Measurements from ENCODE around the gene EPB41L4A. TPM values are rescaled to one million over a fixed set of nuclear protein-coding genes. Genes with fewer than 3 reads are reported as not detected.

Gene EPB41L4A
- total RNA-seq, 1 donor from 2014 or later: 48.5 TPM

DNA sequence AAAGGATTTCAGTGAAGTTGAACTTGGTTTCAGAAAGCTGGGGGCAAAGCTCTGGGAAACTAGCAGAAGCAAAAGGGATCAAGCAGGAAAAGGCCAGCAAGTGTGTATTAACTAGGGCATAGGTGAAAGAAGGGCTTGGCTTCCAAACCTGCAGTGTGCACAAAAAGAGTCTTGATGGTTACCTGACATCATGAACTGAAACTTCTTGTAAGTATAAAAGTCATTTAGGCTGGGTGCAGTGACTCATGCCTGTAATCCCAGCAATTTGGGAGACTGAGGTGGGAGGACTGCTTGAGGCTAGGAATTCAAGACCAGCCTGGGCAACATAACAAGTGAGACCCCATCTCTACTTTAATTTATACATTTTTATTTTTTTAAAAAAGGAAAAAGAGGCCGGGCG is 216.4 kb downstream of the EPB41L4A start:
- no peak for DNase-seq

DNA sequence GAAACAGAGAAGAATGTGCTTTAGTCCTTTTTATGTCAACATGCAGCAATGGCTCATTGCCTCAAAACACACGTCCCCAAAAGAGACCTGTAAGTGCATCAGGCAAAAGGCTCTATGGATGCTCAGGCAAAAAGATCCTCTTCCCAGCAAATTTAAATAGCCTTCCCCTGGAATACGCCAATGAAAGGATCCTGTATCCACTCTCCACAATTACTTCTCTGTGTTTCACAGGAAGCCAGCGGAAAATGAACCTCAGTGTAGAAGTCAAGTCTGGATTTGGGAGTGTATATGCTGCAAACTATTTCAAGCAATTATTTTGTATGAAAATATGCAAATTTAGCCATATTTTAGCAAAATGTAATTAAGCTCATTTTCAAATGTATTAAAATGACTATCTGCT is 217.9 kb downstream of the EPB41L4A start:
- no peak for DNase-seq

DNA sequence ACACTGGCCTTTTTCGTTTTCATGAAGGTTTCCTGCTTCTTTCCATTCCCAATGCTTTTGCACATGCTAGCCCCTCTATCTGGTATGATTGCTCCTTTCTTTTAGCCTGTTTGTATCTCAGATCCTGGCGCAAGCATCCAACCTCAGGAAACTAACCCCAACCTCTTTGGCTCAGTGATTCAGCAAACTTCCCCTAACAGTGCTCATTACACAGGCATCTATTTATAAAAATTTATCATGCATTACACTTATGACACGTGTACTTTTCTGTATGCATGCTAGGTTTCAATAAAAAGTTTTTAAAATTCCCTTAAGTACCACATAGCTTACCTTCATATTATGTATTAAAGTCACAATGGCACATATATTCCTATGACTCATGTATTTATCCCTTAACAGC is 218.9 kb downstream of the EPB41L4A start:
- no peak for DNase-seq

DNA sequence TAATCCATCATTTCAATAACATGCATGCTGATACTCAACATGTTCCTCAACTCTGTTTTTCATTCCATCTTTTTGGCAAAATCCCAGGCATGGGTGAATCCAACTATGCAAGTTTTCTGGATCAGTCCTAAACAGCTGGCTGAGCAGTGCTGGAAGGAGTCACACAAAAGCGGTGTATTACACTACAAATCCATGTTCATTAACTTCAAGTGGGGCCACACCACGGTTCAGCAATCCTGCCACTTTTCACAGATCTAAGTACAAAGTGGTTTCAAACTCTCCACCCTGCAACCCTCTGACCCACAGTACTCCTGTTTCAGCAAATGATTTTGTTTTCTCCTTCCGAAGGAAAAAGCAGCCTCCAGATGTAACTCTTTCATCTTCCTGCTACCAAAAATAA is 222.5 kb downstream of the EPB41L4A start:
- no peak for DNase-seq

DNA sequence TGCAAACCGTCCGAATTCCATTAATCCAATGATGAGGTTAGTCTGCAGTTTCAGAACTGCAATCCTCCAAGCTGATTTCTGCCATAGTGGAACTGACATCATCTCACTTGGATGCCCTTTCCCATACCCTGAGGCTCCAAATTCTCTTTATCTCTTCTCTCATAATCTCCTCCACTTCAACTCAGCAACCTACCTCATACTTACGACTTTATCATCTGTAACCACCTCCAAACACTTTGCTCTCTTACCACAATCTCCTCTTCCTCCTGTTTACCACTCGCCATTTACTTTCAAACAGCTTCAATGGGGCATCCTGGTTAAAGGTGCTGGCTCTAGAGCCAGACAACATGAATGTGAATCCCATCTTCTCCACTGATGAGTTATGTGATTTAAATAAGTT is 223.2 kb downstream of the EPB41L4A start:
- no peak for DNase-seq

DNA sequence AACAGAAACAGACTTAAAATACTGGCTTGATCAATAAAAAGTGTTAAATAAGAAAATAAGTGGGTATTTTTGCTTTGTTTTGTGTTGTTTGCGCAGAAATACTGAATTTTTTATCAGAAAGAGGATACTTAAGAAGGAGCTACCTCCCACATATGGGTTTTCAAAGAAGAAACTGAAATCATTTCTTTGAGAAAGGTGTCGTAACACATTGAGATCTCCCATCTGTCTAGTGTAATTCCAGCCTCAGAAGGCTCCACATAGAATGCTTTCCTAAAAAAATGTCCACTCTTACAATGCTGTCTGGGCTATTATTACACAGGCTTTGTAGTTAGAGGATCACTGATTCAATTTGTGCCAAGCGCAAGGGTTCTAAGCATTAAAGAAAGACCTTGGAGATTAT is 226.2 kb downstream of the EPB41L4A start:
- DNase-seq: no peak

DNA sequence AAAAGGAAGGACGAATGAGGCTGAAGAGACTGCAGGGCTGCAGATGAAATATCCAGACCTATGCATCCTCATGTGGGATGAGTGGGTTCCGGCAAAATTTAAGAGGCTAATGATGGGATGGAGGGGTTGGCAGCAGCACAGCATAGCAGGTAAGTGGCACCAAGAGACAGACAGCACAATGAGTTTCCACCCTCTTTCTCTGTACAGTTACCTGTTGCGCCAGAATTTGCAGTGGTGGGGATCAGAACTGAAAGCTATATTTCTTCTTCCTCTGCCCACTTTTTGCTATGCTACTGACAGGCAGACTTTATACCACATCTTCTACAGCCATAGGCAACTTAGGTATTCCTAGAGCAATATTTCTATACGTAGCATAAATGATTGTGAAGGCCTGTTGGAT is 227.0 kb downstream of the EPB41L4A start:
- DNase-seq: no peak

DNA sequence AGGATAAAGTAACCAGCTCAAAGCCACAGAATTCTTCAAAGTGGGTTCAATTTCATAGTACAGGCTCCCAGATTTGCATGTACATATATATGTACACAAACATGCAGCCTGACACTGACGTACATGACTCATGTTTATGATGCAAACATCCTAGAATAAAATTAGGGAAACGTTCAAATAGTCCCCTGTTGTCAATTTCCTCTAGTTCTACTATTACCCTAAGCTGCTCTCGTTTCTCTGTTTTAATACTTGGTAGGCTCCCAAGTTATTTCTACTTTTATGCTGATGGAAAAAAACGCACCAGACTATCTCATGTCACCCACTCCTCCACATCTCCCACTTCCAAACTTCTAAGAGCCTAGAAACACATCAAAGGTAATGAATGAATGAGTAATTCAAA is 229.7 kb downstream of the EPB41L4A start:
- DNase-seq: no peak

DNA sequence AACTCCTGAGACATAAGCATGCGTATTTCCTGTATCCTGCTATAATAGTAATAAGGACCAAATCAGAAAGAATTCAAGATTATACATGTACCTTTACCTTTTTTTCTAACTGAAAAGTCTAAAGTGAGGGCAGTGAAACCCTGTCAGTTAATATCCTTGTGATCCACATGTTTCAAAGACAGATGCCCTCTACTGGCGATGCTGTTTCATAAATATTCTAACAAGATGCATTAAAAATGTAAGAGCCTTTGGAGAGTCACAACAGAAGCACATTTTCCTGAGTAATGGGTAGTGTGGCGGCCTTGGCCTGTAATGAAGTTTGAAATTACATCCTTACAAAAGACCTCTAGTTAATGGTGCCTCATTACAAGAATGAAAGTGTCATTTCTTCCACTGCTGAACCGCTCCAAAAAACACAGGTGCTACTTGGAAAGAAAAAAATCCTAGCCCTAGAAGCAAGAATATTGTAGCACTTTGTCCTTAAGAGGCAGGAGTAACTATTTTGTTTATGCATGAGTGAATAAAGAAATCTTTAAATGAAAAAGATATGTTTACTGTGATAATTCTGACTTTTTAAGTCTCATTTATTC is 232.6 kb downstream of the EPB41L4A start:
- DNase-seq: peak; percentile 69

DNA sequence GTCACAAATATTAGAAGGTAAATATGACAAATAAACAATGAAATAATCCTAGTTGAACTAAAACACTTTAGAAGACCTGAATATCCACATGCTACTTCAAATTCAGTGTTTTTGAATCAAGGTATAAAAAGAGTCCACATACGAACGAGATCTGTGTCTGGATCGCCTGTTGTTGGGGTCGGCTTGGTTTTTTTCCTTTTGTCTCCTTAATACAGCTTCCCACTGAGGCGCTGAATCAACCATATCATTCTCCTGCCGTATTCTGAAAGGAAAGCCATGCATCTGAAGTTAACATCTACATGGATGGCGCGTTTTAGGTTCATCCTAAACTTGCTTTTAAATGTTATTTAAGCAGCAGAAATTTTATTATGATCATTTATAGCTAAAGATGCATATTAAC is 235.2 kb downstream of the EPB41L4A start:
- no peak for DNase-seq

DNA sequence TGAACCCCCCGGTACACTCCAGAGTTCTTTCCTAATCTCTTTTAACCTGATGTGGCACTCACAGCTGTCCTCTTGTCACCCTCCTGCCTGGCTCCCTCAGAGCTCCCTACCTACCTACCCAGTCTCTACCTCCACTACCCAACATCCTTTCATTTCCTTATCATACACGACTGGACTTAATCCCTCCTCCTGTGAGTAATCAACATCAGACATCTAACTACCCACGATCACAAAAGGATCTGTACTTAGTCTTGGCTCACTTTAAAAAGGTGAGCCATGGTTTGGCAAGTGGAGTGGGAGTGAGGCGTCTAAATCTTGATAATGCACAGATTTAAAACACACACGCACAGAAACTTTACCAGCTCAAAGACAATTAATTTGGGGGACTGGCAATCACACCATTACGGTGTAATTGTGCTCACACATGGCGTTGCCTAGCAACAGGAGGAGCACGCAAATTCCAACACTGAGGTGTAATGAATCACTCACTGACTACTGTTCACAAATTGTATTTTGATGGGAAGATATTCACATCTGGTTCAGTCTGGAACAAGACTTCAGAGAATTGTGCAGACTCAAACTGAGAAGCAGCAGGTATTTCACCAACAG is 235.9 kb downstream of the EPB41L4A start:
- DNase-seq: peak; percentile 42

DNA sequence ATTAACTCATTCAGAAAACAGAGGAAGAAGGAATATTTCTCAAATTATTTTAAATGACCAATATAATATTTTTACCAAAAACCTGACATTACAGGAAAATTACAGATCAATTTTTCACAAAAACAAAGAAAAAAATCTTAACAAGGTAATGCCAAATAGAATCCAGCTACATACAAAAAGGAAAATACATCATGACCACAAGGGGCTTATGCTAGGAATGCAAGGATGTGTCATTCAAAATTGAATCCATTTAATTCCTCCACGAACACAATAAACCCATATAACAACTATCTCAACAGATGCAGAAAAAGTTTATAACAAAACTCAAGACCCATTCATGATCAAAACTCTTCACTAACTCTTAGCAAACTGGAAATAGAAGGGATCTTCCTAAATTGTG is 239.8 kb downstream of the EPB41L4A start:
- DNase-seq: no peak

DNA sequence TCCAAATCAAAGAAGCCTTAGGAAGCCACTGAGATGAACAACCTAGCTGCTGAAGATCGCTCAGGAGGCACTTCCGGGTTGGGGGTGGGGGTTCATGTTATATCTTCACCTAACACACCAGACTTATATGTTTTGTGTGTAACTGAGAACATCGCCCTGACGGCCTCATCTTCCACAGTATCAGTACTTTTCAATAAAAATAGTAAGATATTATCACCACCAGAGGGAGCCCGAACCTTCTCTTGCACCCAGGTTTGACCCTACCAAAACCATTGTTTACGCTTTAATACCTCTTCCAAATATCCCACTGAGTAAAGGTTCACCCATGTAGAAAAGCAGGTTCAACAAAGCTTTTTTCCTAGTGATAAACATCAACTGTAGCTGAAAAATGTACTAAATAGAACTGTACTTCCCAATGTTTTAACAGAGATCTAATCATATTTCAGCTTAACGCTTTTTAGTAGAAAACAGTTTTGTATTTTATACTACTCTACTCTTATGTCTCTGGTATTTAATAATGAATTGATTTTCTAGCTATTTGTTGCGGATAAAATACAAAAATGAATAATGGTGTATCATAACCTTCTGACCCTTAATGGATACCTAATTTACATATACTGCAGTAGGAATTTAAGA is 244.0 kb downstream of the EPB41L4A start:
- peak; percentile 78 for DNase-seq

DNA sequence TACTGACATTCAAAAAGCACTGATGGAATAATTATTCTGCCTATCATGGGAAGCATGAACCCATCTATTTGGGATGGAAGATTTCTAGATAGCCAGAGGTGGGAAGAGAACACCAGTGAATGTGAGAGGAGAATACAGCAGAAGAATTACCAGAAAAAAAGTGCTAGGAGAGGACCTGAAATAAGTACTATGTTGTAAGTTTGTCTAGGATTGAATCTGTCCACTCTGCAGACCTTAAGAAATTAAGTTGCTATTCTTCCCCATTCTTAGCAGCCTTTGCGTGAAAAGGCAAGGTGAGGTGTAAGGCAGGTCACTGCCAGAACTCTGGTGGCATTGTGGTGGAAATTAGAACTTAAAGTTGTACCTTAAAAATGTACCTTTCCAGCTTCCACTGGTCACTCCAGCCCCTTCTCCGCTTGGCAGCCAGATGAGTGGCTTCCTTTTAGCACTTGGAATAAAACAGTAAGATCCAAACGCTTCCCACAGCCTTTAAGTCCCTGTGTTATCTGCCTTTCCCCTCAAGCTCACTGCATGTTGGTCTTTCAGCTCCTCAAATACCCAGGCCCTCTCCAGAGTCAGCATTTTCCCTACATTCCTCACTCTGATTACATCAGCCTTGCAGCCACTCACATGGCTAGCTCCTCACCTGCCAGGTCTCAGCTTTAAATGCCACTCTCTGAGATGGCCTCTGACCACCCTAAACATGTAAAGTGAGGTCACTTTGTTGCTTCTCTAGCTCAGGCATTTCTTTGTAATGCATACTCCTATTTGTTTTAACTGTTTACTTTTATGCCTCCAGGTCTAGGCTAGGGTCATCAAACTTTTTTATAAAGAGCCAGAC is 253.0 kb downstream of the EPB41L4A start:
- no peak for DNase-seq

DNA sequence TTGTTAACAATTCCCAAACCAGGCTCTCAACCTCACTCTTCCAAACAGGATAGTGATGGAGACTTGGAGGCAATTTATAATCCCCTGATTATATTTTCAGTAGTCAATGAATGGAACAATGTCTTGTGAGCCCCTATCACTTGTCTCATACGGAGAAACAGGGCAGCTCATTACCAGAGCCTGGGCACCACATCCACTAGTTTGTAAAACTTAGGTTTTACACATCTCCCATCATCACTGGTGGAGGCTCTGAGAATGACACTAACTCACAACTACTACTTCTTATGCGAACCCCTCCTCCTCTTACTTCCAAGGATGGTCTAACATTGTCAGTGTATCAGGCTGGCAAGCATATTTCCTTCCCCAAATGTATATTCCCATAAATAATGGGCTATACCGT is 253.7 kb downstream of the EPB41L4A start:
- DNase-seq: no peak

DNA sequence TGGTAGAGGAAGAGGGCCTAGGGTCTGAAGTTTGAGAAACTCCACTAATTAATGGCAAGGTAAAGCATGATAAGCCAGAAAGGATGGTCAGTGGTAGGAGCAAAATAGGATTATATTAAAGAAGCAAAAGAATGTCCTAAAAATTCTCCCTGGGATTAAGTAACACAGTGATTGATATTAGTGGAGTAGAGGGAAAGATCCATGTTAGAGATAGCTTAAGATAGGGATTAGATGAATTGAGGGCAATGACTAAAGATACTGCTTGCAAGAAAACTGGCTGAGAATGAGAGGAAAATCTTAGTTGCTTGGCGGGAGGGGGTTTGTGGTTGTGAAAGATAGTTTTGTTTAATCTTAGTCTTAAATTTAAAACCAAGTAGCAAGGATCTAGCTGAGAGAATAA is 255.6 kb downstream of the EPB41L4A start:
- DNase-seq: no peak

DNA sequence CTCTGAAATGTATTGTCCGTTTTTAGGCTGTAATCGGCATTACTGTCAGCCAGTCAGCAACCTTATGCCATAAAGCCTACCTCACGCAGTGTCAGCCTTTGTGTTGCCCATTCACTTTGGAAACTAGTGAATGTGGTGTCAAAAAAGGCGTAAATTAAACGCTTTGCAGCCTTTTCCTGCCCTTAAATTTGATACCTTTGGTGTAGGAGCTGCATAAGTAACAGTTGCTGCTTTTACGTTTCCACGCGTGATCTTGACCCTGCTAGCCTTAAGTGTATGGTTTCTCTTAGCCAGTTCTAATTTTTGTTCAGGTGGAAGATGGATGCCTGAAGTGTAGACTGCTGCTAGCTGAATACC is 257.7 kb downstream of the EPB41L4A start:
- DNase-seq: peak; percentile 24

DNA sequence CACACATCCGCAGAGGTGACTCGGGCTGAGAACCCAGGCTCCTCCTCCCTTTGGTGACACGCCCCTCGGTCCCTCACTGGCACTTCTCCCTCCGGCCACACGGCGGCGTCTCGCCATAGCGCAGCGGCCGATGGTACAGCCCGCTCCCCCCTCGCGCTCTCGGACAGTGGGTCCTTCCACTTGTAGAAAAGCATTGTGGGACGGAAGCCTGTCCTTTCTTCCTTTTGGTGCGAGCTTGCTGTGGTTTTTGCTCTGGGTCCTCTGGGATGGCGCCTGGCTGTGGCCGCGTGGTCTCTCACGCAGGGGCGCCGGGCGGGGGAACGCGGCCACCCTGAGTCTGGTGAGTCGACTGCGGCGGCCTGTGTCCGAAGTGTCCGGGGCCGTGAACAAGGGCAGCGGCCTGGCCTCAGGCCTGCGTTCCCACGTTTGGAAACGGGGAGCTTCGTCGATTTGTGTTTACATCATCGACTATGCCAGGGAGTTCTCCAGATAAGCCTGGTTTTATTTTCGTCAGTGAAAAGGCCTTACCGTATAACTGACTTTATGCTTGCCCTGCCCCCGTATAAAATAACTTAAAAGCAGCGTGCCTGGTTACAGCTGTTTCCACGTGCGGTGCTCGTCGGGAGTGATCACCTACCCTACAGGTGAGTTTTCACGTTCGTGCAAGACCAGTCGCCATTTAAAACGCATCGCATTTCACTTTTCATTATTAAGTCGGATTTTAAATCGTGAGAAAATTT is 258.3 kb downstream of the EPB41L4A start:
- peak; percentile 93 for DNase-seq

DNA sequence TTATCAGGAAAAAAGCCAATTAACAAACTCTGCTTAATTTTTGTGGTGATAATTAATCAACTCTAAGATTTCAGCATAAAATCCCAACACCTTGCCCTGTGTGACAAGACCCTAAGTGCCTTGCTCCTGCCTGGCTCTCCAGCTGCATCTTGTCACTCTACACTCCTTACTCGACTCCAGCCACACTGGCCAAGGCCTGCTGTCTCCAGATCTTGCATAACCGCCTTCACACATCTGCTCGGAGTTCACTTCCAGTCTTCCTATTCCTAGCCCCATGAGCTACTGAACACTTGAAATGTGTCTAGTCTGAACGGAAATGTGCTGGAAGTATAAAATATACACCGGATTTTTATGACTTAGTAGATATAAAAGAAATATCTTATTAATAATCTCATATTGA is 259.6 kb downstream of the EPB41L4A start:
- no peak for DNase-seq

DNA sequence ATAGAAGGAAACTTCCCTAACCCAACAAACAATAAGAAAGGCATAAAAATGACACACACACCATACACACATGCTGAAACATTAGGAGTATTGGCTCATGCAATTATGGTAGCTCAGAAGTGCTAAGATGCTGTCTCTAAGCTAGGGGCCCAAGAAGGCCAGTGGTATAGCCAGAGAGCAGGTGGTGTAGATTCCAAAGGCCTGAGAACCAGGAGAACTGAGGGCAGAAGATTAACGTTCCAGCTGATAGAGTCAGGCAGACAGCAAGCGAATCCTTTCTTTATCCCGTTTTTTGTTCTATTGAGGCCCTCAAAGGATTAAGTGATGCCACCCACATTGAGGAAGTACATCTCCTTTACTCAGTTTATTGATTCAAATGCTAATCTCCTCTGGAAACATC is 262.9 kb downstream of the EPB41L4A start:
- DNase-seq: no peak

DNA sequence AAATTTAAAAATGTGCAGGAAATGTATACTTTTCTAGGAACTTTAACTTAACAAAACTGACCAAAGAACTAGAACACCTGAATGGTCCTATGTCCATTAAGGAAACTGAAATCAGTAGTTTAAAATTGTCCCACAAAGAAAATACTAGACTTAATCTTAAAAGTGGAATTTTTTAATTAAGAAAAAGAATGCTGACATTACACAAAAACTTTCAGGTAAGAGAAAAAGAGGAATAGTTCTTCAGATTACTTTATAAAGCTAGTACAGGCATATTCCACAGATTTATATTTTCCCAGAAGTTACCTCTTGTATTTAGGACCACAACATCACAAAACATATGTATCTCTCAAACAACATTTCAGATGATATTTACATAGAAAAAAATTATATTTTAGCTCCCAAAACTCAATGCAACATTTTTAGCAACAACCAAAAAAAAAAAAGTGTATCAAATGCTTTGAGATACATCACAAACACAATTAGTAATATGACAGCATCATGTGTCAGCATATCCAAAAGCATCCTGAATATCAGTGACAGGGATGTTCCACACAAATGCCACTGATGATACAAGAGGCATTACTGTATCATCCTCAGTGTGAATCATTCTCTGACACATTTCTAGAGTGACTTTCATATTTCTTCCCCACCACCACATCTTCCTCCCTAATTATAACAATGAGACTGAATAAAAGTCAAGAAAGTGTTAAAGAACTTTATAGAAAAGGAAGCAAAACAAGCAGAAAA is 264.0 kb downstream of the EPB41L4A start:
- no peak for DNase-seq

DNA sequence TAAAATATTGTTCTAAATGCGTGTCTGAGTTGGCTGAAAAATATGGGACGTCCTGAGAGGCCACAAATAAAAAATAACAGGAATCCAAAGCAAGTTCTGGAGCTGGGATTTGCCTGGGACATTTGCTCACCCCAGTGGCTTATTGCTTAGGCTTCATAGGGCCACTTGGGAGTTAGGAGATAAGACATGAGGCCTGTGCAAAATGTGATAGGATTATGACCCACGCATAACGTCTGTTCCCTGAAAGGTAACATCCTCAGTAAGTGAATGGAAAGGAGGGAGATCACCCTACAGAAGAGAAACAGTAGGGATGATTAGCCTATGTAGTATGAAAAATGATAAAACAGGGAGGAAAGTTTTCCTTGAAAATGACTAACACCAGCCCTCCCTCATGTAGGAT is 269.4 kb downstream of the EPB41L4A start:
- no peak for DNase-seq

Measured in dermis blood vessel endothelial cell (primary cell).